ENCODE data around the gene DECR2. TPM values are rescaled to one million over a fixed set of nuclear protein-coding genes. Genes with fewer than 3 reads are reported as not detected.

Gene DECR2
- total and polyA plus RNA-seq, 4 experiments from 2014 or later: 3.4 to 7.3 (median 4.6) TPM

GRCh38 chr16:457732-458400 lies 56.2 kb downstream of the DECR2 start:
- ChIA-PET POLR2A (ENCODE audit: partially characterized antibody) (no interaction called here), CTCF (ENCODE audit: partially characterized antibody) (no interaction called here)
- DNase-seq: no peak
- Mint-ChIP-seq H3K36me3 (peaks cover 6 to 12% of the 10 kb centered on the region in 2 donors), H3K27me3 (no peaks in the 10 kb centered on the region), H3K27ac (no peak overlapping the region), H3K4me3 (no peak overlapping the region), H3K4me1 (peaks cover 6 to 22% (median 13%) of the 10 kb centered on the region in 4 donors), H3K9me3 (no peaks in the 10 kb centered on the region)
- no peaks in the 10 kb centered on the region for H3K9me3 ChIP-seq (ENCODE audit: control insufficient read depth in 1 of 2, low read length in 2 of 2)
- no peaks in the 10 kb centered on the region for H3K27me3 ChIP-seq (ENCODE audit: insufficient read depth, low read length)
- H3K36me3 ChIP-seq (ENCODE audit: insufficient read depth, low read length): no peaks in the 10 kb centered on the region
- no peak overlapping the region for H3K4me3 ChIP-seq (ENCODE audit: low read length in 2 of 2)
- intact Hi-C loops (cut with micrococcal nuclease): no loop called here
- H3K27ac ChIP-seq (ENCODE audit: low read depth, low read length): no peak overlapping the region
- H3K4me1 ChIP-seq (ENCODE audit: insufficient read depth, low read length): no peaks in the 10 kb centered on the region

- Mint-ChIP-seq H3K4me1 (peaks cover 4 to 14% (median 10%) of the 10 kb centered on the region in 4 donors), H3K36me3 (peaks cover 9 to 15% of the 10 kb centered on the region in 2 donors), H3K9me3 (no peaks in the 10 kb centered on the region), H3K27me3 (no peaks in the 10 kb centered on the region), H3K27ac (no peak overlapping the region), H3K4me3 (no peak overlapping the region)
- Histone ChIP-seq H3K27me3 (ENCODE audit: insufficient read depth, low read length) (no peaks in the 10 kb centered on the region), H3K4me1 (ENCODE audit: insufficient read depth, low read length) (no peaks in the 10 kb centered on the region), H3K27ac (ENCODE audit: low read depth, low read length) (no peak overlapping the region), H3K36me3 (ENCODE audit: insufficient read depth, low read length) (no peaks in the 10 kb centered on the region), H3K4me3 (ENCODE audit: low read length in 2 of 2) (no peak overlapping the region), H3K9me3 (ENCODE audit: control insufficient read depth in 1 of 2, low read length in 2 of 2) (no peaks in the 10 kb centered on the region)
- no peak for DNase-seq
- intact Hi-C loops (cut with micrococcal nuclease): no loop called here
- ChIA-PET CTCF (ENCODE audit: partially characterized antibody) (interaction anchor here (0.7 kb wide), 1 partner anchor 825 kb away, joined by 3 read pairs; no protein-coding TSS in a partner anchor), POLR2A (ENCODE audit: partially characterized antibody) (no interaction called here)
These were observed 58.1 kb downstream of the DECR2 start for GRCh38 chr16:459761-460160.

- no peak overlapping the region for H3K4me3 Mint-ChIP-seq
- no peaks in the 10 kb centered on the region for H3K9me3 Mint-ChIP-seq
- DNase-seq: no peak
- Histone ChIP-seq H3K36me3 (ENCODE audit: insufficient read depth, low read length) (no peaks in the 10 kb centered on the region), H3K4me1 (ENCODE audit: insufficient read depth, low read length) (no peaks in the 10 kb centered on the region), H3K27ac (ENCODE audit: low read depth, low read length) (no peak overlapping the region), H3K27me3 (ENCODE audit: insufficient read depth, low read length) (no peaks in the 10 kb centered on the region), H3K4me3 (ENCODE audit: low read length in 2 of 2) (no peak overlapping the region), H3K9me3 (ENCODE audit: control insufficient read depth in 1 of 2, low read length in 2 of 2) (no peaks in the 10 kb centered on the region)
- no peak overlapping the region for H3K27ac Mint-ChIP-seq
- H3K4me1 Mint-ChIP-seq: peaks cover 4 to 14% (median 10%) of the 10 kb centered on the region in 4 donors
- ChIA-PET POLR2A (ENCODE audit: partially characterized antibody) (no interaction called here), CTCF (ENCODE audit: partially characterized antibody) (no interaction called here)
- intact Hi-C loops (cut with micrococcal nuclease): no loop called here
- peaks cover 11 to 15% of the 10 kb centered on the region in 2 donors for H3K36me3 Mint-ChIP-seq
- H3K27me3 Mint-ChIP-seq: no peaks in the 10 kb centered on the region
These were observed 59.1 kb downstream of the DECR2 start for GRCh38 chr16:460787-461186.

Other genes with a start within 250 kb of the DECR2 start
- not detected for gene HBZ, start 249.2 kb upstream of the DECR2 start, total RNA-seq
- not detected for gene HBZ, start 249.2 kb upstream of the DECR2 start, polyA plus RNA-seq
- not detected for gene HBM, start 235.9 kb upstream of the DECR2 start, total RNA-seq
- not detected for gene HBM, start 235.9 kb upstream of the DECR2 start, polyA plus RNA-seq
- gene HBA2, start 229.0 kb upstream of the DECR2 start, total RNA-seq: under 1 TPM in 1 of 2 experiments, not detected in 1; 0.75 TPM
- 1 to 10 TPM in 1 of 2 donors, under 1 TPM in 1; 0.83 to 1.1 TPM for gene HBA2, start 229.0 kb upstream of the DECR2 start, polyA plus RNA-seq
- gene HBA1, start 225.2 kb upstream of the DECR2 start, total RNA-seq: under 1 TPM in 1 of 2 experiments, not detected in 1; 0.76 TPM
- gene HBA1, start 225.2 kb upstream of the DECR2 start, polyA plus RNA-seq: not detected
- gene HBQ1, start 221.4 kb upstream of the DECR2 start, total RNA-seq: not detected
- gene HBQ1, start 221.4 kb upstream of the DECR2 start, polyA plus RNA-seq: not detected
- gene LUC7L, start 172.4 kb upstream of the DECR2 start, total RNA-seq: 100 to 1,000 TPM; 147 to 157 TPM
- gene LUC7L, start 172.4 kb upstream of the DECR2 start, polyA plus RNA-seq: 10 to 100 TPM in 1 of 2 donors, 1 to 10 TPM in 1; 5.1 to 12.9 TPM
- 10 to 100 TPM; 34.8 to 41.1 TPM for gene FAM234A, start 167.1 kb upstream of the DECR2 start, total RNA-seq
- 10 to 100 TPM; 18.2 to 35.1 TPM for gene FAM234A, start 167.1 kb upstream of the DECR2 start, polyA plus RNA-seq
- gene RGS11, start 125.9 kb upstream of the DECR2 start, total RNA-seq: under 1 TPM in 1 of 2 experiments, not detected in 1; 0.44 TPM
- not detected for gene RGS11, start 125.9 kb upstream of the DECR2 start, polyA plus RNA-seq
- gene ARHGDIG, start 121.3 kb upstream of the DECR2 start, total RNA-seq: under 1 TPM in 1 of 2 experiments, not detected in 1; 0.96 TPM
- not detected for gene ARHGDIG, start 121.3 kb upstream of the DECR2 start, polyA plus RNA-seq
- not detected for gene PDIA2, start 118.7 kb upstream of the DECR2 start, total RNA-seq
- gene PDIA2, start 118.7 kb upstream of the DECR2 start, polyA plus RNA-seq: not detected
- gene AXIN1, start 49.2 kb upstream of the DECR2 start, total RNA-seq: 10 to 100 TPM; 40.3 to 43.0 TPM
- 1 to 10 TPM in 1 of 2 donors, under 1 TPM in 1; 0.67 to 6.0 TPM for gene AXIN1, start 49.2 kb upstream of the DECR2 start, polyA plus RNA-seq
- 10 to 100 TPM; 27.9 to 29.2 TPM for gene MRPL28, start 31.3 kb upstream of the DECR2 start, total RNA-seq
- 10 to 100 TPM; 58.6 to 59.2 TPM for gene MRPL28, start 31.3 kb upstream of the DECR2 start, polyA plus RNA-seq
- gene PGAP6, start 19.9 kb upstream of the DECR2 start, total RNA-seq: 10 to 100 TPM; 72.2 to 73.5 TPM
- gene PGAP6, start 19.9 kb upstream of the DECR2 start, polyA plus RNA-seq: 10 to 100 TPM; 22.7 to 40.5 TPM
- 10 to 100 TPM; 34.9 to 35.4 TPM for gene NME4, start 4.7 kb upstream of the DECR2 start, total RNA-seq
- 10 to 100 TPM; 54.4 to 61.7 TPM for gene NME4, start 4.7 kb upstream of the DECR2 start, polyA plus RNA-seq
- gene RAB11FIP3, start 23.8 kb downstream of the DECR2 start, total RNA-seq: 10 to 100 TPM; 41.8 to 42.6 TPM
- gene RAB11FIP3, start 23.8 kb downstream of the DECR2 start, polyA plus RNA-seq: 1 to 10 TPM in 1 of 2 donors, under 1 TPM in 1; 0.15 to 4.6 TPM
- 10 to 100 TPM; 74.0 to 77.4 TPM for gene CAPN15, start 125.8 kb downstream of the DECR2 start, total RNA-seq
- 10 to 100 TPM in 1 of 2 donors, 1 to 10 TPM in 1; 5.3 to 14.1 TPM for gene CAPN15, start 125.8 kb downstream of the DECR2 start, polyA plus RNA-seq
- not detected for gene PRR35, start 158.5 kb downstream of the DECR2 start, total RNA-seq
- not detected for gene PRR35, start 158.5 kb downstream of the DECR2 start, polyA plus RNA-seq
- 1 to 10 TPM; 2.4 to 3.2 TPM for gene NHLRC4, start 165.1 kb downstream of the DECR2 start, total RNA-seq
- 1 to 10 TPM; 2.1 to 2.7 TPM for gene NHLRC4, start 165.1 kb downstream of the DECR2 start, polyA plus RNA-seq
- 10 to 100 TPM; 61.4 to 63.3 TPM for gene PIGQ, start 168.1 kb downstream of the DECR2 start, total RNA-seq
- gene PIGQ, start 168.1 kb downstream of the DECR2 start, polyA plus RNA-seq: 10 to 100 TPM in 1 of 2 donors, 1 to 10 TPM in 1; 7.2 to 12.5 TPM
- gene RAB40C, start 188.2 kb downstream of the DECR2 start, total RNA-seq: 10 to 100 TPM; 22.0 to 25.6 TPM
- gene RAB40C, start 188.2 kb downstream of the DECR2 start, polyA plus RNA-seq: 10 to 100 TPM in 1 of 2 donors, 1 to 10 TPM in 1; 6.8 to 17.7 TPM
- under 1 TPM; 0.67 to 0.86 TPM for gene WFIKKN1, start 229.1 kb downstream of the DECR2 start, total RNA-seq
- gene WFIKKN1, start 229.1 kb downstream of the DECR2 start, polyA plus RNA-seq: under 1 TPM in 1 of 2 donors, not detected in 1; 0.09 TPM
- 10 to 100 TPM; 68.4 to 74.1 TPM for gene METTL26, start 234.4 kb downstream of the DECR2 start, total RNA-seq
- 100 to 1,000 TPM in 1 of 2 donors, 10 to 100 TPM in 1; 90.1 to 106 TPM for gene METTL26, start 234.4 kb downstream of the DECR2 start, polyA plus RNA-seq
- gene MCRIP2, start 239.9 kb downstream of the DECR2 start, total RNA-seq: 10 to 100 TPM; 28.3 to 30.5 TPM
- gene MCRIP2, start 239.9 kb downstream of the DECR2 start, polyA plus RNA-seq: 10 to 100 TPM; 34.6 to 45.5 TPM
- 10 to 100 TPM; 18.0 to 19.7 TPM for gene WDR90, start 247.5 kb downstream of the DECR2 start, total RNA-seq
- 1 to 10 TPM in 1 of 2 donors, under 1 TPM in 1; 0.96 to 1.7 TPM for gene WDR90, start 247.5 kb downstream of the DECR2 start, polyA plus RNA-seq

Measured in CD4-positive, alpha-beta memory T cell (primary cell).